Brain pericyte (primary cell): Measurements from ENCODE around the gene RTP3.

ENCODE experiments used
- DNase-seq: peaks from one replicate; pipeline ENCODE4 v3.0.0-alpha.2; 2012; ENCODE audit warnings: low read depth, low spot score

RTP3 gene

GRCh38 chr3:46497556-46498265 is at the start of gene RTP3:
RTP3 (plus strand) TSS chr3:46497976; CDS start chr3:46498063, 87 bp downstream.
- no peak for DNase-seq

DNA sequence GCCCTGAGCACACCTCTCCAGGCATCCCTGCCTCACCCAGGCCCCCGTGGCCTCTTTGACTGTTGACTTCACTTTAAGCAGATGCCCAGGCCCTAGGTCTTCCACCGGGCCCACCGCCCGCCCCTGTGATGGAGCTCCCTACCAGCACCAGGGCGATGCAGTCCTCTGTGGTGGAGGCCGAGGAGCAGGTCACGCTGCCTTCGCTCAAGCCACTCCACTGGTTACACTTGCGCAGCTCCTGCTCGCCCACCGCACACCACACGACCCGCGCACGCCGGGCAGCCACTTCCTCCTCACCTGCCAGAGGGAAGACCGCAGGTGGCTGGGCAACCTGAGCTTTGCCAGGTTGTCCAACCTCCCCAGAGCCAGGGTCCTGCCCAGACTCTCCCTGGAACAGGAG is 49.1 kb upstream of the RTP3 start:
- no peak for DNase-seq

- DNase-seq = no peak
Observed at GRCh38 chr3:46449755-46450552, 47.8 kb upstream of the RTP3 start.

DNA sequence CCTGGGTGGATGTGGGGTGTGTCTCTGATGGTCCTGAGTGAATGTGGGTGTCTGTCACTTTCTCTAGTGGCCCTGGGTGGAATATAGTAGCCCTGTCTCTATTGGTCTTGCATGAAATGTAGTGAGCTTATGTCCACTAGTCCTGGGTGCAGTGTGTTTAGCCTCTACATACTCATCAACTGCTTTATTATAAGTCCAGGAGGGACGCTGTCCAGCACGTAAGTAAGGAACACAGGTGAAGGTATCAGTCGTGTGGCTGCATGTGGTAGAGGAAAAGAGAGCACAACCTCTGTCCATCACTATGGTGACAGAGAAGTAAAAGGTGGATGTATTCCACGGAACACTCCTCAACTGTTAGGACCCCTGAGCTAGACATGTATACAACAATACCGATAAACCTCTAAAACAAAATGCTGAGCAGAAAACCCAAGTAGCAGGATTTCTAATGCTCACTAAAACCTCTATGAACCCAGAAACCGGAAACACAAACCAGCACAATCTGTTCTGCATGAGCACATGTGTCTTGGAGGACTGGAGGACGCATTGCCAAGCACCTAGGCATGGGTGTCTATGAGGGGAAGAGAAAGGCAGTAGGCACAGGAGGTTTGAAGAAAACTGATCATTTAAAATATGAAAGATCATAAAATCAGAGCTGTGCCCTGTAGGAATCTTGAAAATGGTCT is 44.1 kb upstream of the RTP3 start:
- DNase-seq = no peak

DNA sequence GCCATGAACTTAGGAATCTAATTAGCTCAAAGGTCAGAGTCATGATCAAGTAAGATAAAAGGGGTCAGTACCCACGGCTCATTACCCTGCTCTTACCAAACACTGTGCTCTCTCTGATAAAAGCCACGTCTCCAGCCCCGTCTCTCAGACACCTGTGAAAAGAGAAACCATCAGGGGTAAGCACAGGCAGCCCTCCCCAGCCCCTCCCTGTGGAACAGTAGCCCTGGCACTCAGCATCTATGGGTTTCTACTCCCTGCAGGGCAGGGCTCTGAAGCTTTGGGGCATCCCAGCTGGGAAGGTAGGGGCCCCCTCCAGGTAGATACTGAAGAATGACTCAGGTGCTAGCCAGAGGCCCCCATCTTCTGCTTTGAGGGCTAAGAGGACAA is 43.6 kb upstream of the RTP3 start:
- no peak for DNase-seq

DNA sequence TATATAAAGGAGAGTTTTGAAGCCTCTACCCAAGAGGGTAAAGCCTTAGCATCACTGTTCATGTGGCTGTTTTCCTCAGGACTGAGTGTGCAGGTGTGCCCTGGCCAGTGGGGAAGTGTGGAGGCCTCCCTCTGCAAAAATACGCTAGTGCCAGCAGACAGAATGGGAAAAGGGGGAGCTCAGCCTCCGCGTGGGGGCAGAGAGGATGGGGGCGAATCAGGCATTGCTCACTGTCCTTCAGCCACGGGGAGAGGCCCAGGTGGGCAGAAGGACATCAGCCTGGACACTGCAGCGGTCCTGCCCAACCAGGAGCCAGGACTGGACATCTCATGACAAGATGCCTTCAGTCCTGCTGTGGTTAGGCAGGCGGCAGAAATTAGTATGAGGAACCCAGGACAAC is 43.2 kb upstream of the RTP3 start:
- DNase-seq = no peak

GRCh38 chr3:46455231-46456115 is 42.3 kb upstream of the RTP3 start:
- DNase-seq = no peak

- no peak for DNase-seq
Observed at GRCh38 chr3:46456118-46456517, 41.7 kb upstream of the RTP3 start.

GRCh38 chr3:46460051-46460450 is 37.7 kb upstream of the RTP3 start:
- no peak for DNase-seq

GRCh38 chr3:46462111-46462510 is 35.7 kb upstream of the RTP3 start:
- no peak for DNase-seq

DNA sequence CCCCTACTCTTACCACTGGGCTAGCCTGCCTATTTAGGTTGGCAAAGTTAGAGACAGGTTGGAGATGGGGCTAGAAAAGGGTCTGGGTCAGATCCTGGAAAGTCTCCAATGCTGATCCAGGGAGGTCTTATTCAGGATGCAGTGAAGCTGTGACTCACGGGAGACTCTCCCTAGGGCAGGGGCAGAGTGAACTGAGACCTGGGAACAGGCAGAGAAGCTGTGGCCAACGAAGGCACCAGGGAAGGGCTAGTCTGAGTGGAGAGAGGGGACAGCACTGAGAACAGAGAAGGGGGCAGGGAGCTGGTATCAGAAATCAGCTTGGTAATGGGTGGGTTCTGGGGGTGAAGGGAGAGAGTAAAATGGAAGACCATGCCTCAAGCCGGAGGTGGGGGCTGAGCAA is 35.3 kb upstream of the RTP3 start:
- no peak for DNase-seq

- no peak for DNase-seq
Observed at GRCh38 chr3:46463120-46463867, 34.5 kb upstream of the RTP3 start.

- no peak for DNase-seq
Observed at GRCh38 chr3:46463868-46464241, 33.9 kb upstream of the RTP3 start.

DNA sequence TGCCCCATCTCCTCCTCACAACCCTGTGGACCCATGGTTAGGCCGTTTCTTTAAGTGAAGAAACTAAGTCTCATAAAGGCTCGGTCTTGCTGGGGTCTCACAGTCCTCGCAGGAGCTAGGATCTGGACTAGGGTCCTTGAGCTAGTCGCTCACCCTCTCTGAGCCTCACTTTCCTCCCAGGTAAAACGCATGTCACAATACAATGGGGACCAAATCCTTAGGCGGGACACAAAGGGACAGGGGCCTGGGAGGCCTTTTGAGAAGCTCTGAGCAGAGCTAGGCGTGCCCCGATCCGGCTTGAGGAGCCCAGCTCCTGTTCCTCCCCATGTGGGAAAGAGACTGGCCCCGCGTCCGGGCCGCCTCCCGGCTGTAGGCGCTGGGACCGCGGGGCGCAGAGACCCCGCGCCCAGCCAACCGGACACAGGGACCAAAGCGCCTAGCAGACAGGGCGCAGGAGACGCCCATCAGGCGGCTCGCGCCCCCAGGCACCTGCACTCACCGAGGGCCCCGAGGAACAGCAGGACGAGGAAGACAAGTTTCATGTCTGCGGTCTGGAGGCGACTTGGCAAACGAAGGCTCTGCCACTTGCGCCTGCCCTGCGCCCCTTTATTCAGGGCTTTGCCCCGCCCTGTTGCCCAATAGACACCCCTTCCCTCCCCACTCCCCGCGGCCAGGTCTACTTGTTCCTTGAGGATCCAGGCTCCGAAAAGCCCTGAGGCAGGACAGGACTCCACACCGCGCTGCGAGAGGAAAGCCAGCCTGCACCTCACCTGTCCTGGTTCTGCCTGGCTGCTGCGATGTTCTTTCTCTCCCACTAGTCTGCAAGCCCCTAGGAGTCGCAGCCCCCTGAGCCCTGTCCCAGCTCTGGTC is 33.2 kb upstream of the RTP3 start, which contains the start of gene LTF:
Gene LTF (minus strand): TSS at position 580 of the 870 bp plus-strand sequence. CDS start 38 bp downstream, at position 542.
- no peak for DNase-seq

GRCh38 chr3:46465196-46465520 is 32.6 kb upstream of the RTP3 start:
- no peak for DNase-seq

GRCh38 chr3:46466273-46466672 is 31.5 kb upstream of the RTP3 start:
- no peak for DNase-seq

DNA sequence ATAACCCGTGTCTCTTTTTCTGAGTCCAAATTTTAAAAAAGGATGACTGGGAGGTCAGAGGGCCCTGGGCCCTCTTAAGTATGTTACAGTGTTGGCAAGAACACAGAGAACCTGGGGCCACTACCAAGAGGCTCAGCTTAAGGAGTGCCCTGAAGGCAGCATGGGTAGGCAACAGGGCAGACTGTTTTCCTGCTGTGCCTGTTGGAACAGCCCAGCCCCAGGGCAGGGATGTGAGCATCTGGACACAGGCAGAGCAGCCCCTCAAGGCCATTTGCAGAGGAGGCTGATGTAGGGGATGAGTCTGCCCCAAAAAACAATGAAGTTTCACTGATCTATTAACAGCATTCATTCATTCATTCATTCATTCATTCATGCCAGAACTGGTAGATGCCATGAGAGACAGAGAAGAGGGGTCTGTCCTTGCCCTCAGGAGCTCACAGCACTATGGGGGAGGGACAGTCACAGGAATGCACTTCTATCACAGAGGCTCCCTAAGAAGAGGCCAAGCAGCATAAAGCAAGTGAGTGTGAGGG is 30.8 kb upstream of the RTP3 start:
- no peak for DNase-seq

- DNase-seq = no peak
Observed at GRCh38 chr3:46467562-46467961, 30.2 kb upstream of the RTP3 start.

GRCh38 chr3:46468753-46469600 is 28.8 kb upstream of the RTP3 start:
- DNase-seq = no peak
